GM18498 (cell line): ENCODE measurements around the gene TNFRSF18.

Experiments
- ATAC-seq: cut with Tn5 transposase; IDR thresholded peaks from one replicate; pipeline ENCODE4 v1.9.1; 2021; ENCODE audit warnings: mild to moderate bottlenecking, moderate library complexity; ENCODE audit not compliant: unreplicated experiment

TNFRSF18 gene

GRCh38 chr1:1240822-1241587 is 34.6 kb upstream of the TNFRSF18 start:
- no peak for ATAC-seq

GRCh38 chr1:1240348-1240732 is 33.9 kb upstream of the TNFRSF18 start:
- ATAC-seq: no peak

- ATAC-seq: no peak
Measured at GRCh38 chr1:1239614-1240347, 33.4 kb upstream of the TNFRSF18 start.

GRCh38 chr1:1239227-1239613 is 32.8 kb upstream of the TNFRSF18 start:
- no peak for ATAC-seq

GRCh38 chr1:1238702-1239178 is 32.3 kb upstream of the TNFRSF18 start:
- ATAC-seq: no peak

GRCh38 chr1:1237874-1238701 is 31.7 kb upstream of the TNFRSF18 start:
- no peak for ATAC-seq

GRCh38 chr1:1236945-1237873 is 30.8 kb upstream of the TNFRSF18 start:
- no peak for ATAC-seq

- no peak for ATAC-seq
Measured at GRCh38 chr1:1236176-1236763, 29.9 kb upstream of the TNFRSF18 start.

GRCh38 chr1:1235016-1235744 is 28.8 kb upstream of the TNFRSF18 start:
- no peak for ATAC-seq

GRCh38 chr1:1234180-1234808 is 27.9 kb upstream of the TNFRSF18 start:
- ATAC-seq: no peak

- no peak for ATAC-seq
Measured at GRCh38 chr1:1233567-1233892, 27.1 kb upstream of the TNFRSF18 start.

GRCh38 chr1:1232796-1233566 is 26.6 kb upstream of the TNFRSF18 start:
- ATAC-seq: no peak

- no peak for ATAC-seq
Measured at GRCh38 chr1:1232208-1232795, 25.9 kb upstream of the TNFRSF18 start, which contains the start of gene B3GALT6. Gene B3GALT6 (plus strand): TSS chr1:1232237. CDS start chr1:1232279, 42 bp downstream.

GRCh38 chr1:1231400-1232207 is 25.2 kb upstream of the TNFRSF18 start, which contains the start of gene SDF4:
Gene SDF4 (minus strand): TSS chr1:1232001. CDS start chr1:1228772, 3,229 bp downstream.
- ATAC-seq: peak; percentile 93

- ATAC-seq: no peak
Measured at GRCh38 chr1:1230656-1231399, 24.4 kb upstream of the TNFRSF18 start.

GRCh38 chr1:1229770-1230169 is 23.4 kb upstream of the TNFRSF18 start:
- ATAC-seq: no peak
